Dedifferentiated amniotic fluid mesenchymal stem cell (primary cell): ENCODE measurements around the gene EXOSC3.
"Not testable (repeated sequence)": the region's sequence is repeated elsewhere in the genome, so short reads cannot be mapped to it uniquely, and the experiment has no call there.

Source experiments
- DNase-seq: peaks from one replicate; pipeline ENCODE4 v3.0.0-alpha.2; 2016; ENCODE audit errors: extremely low spot score

EXOSC3 gene

GRCh38 chr9:37784616-37785483 is at the start of gene EXOSC3:
EXOSC3 (minus strand) TSS chr9:37785064; CDS start chr9:37785044, 20 bp downstream.
- peak; percentile 93 for DNase-seq

- no peak for DNase-seq
These were observed 42.8 kb upstream of the EXOSC3 start for GRCh38 chr9:37827483-37828165.

GRCh38 chr9:37825174-37825573 is 40.3 kb upstream of the EXOSC3 start:
- not testable (repeated sequence) for DNase-seq

- DNase-seq: no peak
These were observed 35.3 kb upstream of the EXOSC3 start for GRCh38 chr9:37820142-37820541.

GRCh38 chr9:37818849-37819248 is 34.0 kb upstream of the EXOSC3 start:
- DNase-seq: no peak

GRCh38 chr9:37812773-37813379 is 28.0 kb upstream of the EXOSC3 start:
- DNase-seq: no peak

- no peak for DNase-seq
These were observed 27.1 kb upstream of the EXOSC3 start for GRCh38 chr9:37811906-37812476.

GRCh38 chr9:37809676-37810075 is 24.8 kb upstream of the EXOSC3 start:
- DNase-seq: not testable (repeated sequence)

- DNase-seq: no peak
These were observed 21.4 kb upstream of the EXOSC3 start for GRCh38 chr9:37806271-37806670.

DNA sequence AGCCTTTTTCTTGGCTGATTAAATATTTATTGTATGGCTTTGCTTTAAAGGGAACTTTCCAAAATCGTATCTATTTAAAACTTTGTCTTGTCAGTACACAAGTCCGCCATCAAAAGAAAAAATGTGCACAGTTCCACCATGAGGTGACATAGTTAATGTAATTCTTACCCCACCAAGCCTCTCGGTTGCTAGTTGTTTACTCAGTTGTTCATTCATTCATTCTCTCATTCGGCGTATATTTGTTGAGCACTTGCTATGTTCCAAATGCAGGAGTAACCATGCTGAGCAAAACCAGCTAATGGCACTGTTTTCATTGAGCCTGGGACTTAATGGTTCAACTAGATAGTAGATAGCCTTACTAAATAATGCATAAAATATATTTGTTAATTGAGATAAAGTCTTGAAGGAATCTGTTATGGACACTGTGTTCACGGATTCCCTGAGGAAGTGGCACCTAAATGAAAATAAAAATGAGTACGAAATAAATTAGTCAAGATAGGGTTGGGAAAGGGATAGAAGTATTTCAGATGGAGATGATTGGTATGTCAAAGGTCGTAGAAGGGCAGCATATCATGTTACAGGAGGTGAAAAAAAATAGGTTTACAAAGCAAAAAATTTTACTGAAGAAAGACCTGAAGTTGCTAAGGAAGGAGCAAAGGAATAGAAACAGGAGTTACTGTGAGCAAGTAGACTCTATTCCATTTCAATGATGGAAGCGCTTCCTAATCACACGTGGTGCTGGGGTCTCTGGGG is 17.3 kb upstream of the EXOSC3 start:
- no peak for DNase-seq

DNA sequence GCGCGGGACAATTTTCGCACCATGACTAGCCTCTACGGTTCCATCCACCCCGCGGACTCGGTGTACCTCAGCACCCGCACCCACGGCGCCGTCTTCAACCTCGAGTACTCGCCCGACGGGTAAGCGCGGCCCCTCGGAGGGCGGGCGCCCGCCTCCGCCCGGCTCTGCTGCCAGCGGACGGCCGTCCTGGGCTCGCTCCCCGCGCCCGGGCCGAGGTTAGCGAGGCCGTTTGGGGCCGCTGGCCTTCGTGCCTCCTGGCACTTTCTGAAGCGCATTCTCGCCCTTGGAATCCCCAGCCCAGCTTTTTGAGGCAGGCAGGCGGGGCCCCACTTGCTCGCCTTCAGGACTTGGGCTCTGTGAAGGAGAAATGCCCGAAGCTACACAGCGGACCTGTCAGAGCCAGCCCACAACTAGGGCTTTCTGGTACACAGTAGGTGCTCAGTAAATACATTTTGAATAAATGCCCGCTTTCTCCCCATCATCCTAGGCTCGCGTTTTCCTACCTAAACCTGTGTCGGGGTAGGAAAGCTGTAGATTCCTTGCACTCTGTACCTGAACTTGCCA is 16.5 kb upstream of the EXOSC3 start:
- no peak for DNase-seq

DNA sequence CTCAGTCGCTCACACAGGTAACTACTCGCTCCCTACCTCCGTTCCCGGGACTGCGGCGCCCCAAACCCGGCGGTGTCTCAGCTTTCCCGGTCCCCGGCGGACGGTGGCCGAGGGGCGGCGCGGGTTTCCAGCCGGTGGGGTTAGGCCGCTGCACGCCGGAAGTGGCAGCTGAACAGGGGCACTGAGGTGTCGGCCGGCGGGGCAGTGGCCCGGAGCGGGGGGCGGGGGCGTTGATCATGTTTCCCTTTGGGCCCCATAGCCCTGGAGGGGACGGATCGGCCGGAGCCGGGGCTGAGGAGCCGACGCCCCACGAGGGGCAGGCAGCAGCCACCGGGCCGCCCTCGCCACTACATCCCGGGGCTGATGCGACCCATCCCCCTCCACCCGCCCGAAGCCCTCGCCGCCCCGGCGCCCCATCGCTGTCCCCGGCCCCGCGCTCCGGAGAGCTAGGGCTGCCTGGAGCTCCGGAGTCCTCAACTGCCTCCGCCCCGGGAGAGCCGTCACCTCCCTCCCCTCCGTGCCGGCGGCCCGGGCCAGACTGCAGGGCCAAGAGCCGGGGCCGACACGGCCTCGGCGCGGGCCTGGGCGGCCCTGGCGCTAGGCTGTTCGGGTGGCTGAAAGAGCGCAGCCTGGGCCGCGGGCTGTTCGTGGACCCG is 15.9 kb upstream of the EXOSC3 start, which contains the start of gene DCAF10:
DCAF10 (plus strand) TSS at position 167 of the 656 bp plus-strand sequence; CDS start at position 237, 70 bp downstream.
- DNase-seq: peak; percentile 78

DNA sequence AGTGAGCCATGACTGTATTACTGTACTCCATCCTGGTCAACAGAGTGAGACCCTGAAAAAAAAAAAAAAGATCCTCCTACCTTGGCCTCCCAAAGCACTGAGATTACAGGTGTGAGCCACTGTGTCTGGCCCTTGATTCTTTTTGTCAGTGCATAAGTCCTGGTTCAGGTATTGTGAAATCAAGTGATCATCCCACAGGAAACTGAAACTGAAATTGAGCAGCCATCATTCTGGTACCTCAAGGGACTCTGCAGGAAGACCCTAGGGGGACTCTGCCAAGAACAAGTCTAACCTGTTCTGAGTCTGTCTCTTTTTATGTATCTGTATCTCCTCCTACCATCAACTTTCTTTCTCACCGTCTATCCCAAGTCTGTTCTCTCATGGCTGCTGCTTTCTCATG is 13.8 kb upstream of the EXOSC3 start:
- DNase-seq: no peak

- no peak for DNase-seq
These were observed 11.4 kb upstream of the EXOSC3 start for GRCh38 chr9:37796232-37796631.

GRCh38 chr9:37792122-37792521 is 7.3 kb upstream of the EXOSC3 start:
- DNase-seq: no peak

DNA sequence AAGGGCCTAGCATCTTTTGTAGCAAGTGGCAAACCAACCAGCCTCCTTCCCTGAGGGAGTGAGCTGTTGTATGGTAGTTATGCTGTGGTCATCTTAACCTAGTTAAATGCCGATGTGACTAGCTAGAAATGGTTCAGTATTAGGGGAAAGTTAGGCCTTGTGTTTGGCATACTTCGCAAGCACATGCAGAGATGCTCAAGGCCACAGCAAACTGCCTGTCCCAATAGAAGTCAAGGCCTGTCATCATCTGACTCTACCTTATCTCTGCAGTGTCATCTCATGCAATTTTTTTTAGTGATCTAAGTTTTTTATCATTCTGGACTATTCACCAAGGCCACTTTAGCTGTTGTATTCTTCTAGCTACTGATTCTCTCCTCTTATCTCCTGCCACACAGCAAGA is 5.2 kb upstream of the EXOSC3 start:
- no peak for DNase-seq

DNA sequence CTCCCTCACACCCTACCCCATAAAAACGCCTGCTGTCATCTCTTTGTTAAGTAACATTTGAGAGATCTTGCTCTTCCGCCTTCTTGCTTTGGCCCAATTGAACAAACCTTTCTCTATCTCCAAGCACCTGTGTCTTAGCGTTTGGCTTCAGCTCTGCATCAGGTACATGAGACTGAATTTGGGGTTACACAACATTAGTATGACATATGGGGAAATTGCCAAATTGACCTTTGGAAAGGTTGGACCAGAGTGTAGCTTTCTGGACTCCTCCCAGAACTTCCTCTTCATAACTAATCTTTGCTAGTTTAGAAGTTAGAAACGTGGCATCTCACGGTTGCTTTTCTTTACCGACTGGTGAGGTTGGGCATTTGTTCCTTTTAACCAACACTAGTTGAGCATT is 3.5 kb upstream of the EXOSC3 start:
- DNase-seq: no peak

DNA sequence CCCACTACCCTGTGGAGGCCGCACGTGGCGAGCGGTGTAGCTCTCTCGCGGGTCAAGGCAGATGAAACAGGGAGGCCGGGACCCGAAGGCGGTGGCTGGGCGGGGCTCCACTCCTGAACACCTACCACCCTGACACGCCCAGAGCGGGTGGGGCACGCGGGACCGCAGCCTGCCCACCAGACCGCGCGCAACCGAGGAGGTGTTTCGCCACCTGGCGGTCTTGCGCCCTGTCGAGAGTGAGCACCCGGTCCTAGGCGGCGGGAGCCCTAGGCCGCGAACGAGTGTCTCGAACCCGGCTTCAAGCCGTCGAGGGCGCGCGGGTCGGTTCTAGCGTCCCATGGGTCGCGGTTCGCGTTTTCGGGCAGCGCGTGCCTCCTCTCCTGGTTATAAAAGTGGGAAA is 2.2 kb upstream of the EXOSC3 start:
- no peak for DNase-seq

DNA sequence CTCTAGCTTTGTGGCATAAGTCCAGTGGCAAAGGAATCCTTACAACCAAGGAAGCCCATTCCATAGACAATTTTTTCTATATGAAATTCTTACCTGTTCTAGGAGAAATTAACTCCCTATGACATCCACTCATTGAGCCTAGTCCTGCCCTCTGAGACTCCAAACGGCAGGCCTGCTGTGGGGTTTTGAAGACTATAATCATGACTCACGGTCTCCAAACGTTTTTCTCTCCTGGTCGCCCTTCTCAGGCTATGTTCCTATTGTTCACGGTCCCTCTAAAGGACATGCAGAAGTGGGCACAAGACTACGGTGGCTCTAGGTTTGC is 611 bp downstream of the EXOSC3 start:
- no peak for DNase-seq

- DNase-seq: no peak
These were observed 6.3 kb downstream of the EXOSC3 start for GRCh38 chr9:37778534-37778933.

GRCh38 chr9:37776328-37776727 is 8.5 kb downstream of the EXOSC3 start:
- DNase-seq: no peak
